GM19351 (cell line): ENCODE results near the gene BCL2L11.
"Not testable (repeated sequence)": the region's sequence is repeated elsewhere in the genome, so short reads cannot be mapped to it uniquely, and the experiment has no call there.

Source experiments
- ATAC-seq: cut with Tn5 transposase; IDR thresholded peaks from one replicate; pipeline ENCODE4 v1.9.1; 2021; ENCODE audit warnings: mild to moderate bottlenecking, moderate library complexity; ENCODE audit not compliant: unreplicated experiment

The BCL2L11 gene

GRCh38 chr2:111120253-111121027 lies at the start of gene BCL2L11:
TSS of gene BCL2L11 (plus strand) at chr2:111120914. CDS start at chr2:111123746, 2,832 bp downstream.
- peak; percentile 61 for ATAC-seq

- ATAC-seq, result no peak
These were observed 49.0 kb upstream of the BCL2L11 start for GRCh38 chr2:111071600-111072171.

- no peak for ATAC-seq
These were observed 48.4 kb upstream of the BCL2L11 start for GRCh38 chr2:111072220-111072871.

GRCh38 chr2:111082659-111083058 lies 38.1 kb upstream of the BCL2L11 start:
- not testable (repeated sequence) for ATAC-seq

GRCh38 chr2:111091811-111092211 lies 28.9 kb upstream of the BCL2L11 start:
- ATAC-seq, result no peak

GRCh38 chr2:111094691-111095090 lies 26.0 kb upstream of the BCL2L11 start:
- ATAC-seq, result no peak

- ATAC-seq, result no peak
These were observed 25.3 kb upstream of the BCL2L11 start for GRCh38 chr2:111095434-111095833.

- ATAC-seq, result no peak
These were observed 21.3 kb upstream of the BCL2L11 start for GRCh38 chr2:111099402-111099801.

- peak; percentile 27 for ATAC-seq
These were observed 20.5 kb upstream of the BCL2L11 start for GRCh38 chr2:111100087-111100764.

- peak; percentile 97 for ATAC-seq
These were observed 19.9 kb upstream of the BCL2L11 start for GRCh38 chr2:111100765-111101162.

GRCh38 chr2:111101592-111101991 lies 19.1 kb upstream of the BCL2L11 start:
- no peak for ATAC-seq

GRCh38 chr2:111102216-111102615 lies 18.5 kb upstream of the BCL2L11 start:
- no peak for ATAC-seq

GRCh38 chr2:111105926-111106325 lies 14.8 kb upstream of the BCL2L11 start:
- ATAC-seq, result no peak

GRCh38 chr2:111106706-111107105 lies 14.0 kb upstream of the BCL2L11 start:
- ATAC-seq, result no peak

GRCh38 chr2:111108745-111109271 lies 11.9 kb upstream of the BCL2L11 start:
- no peak for ATAC-seq

- no peak for ATAC-seq
These were observed 9.5 kb upstream of the BCL2L11 start for GRCh38 chr2:111111101-111111755.

- no peak for ATAC-seq
These were observed 6.9 kb upstream of the BCL2L11 start for GRCh38 chr2:111113838-111114237.

- ATAC-seq, result no peak
These were observed 4.5 kb upstream of the BCL2L11 start for GRCh38 chr2:111116011-111116746.

- no peak for ATAC-seq
These were observed 3.7 kb upstream of the BCL2L11 start for GRCh38 chr2:111116843-111117597.
